K562 (cell line): Measurements from ENCODE around the gene GZMM. TPM values are rescaled to one million over a fixed set of nuclear protein-coding genes. Genes with fewer than 3 reads are reported as not detected.

Source experiments
- FOXM1 ChIP-seq, 2 experiments: fragments of 450-650 bp in 1 of 2; sonication (generic) in 1 of 2; formaldehyde crosslinking in 1 of 2; IDR thresholded peaks; 2 replicates each; pipeline versions ENCODE4 v1.6.1 to v1.9.0; 2017 to 2022; ENCODE audit warnings: low read depth in 2 of 2, mild to moderate bottlenecking in 2 of 2, missing genetic modification reagents in 1 of 2, moderate library complexity in 1 of 2
- HOMEZ ChIP-seq: fragments of 250-450 bp; sonication (Bioruptor Pico); IDR thresholded peaks from 2 replicates; pipeline ENCODE4 v1.4.0; 2020; ENCODE audit warnings: mild to moderate bottlenecking, moderate library complexity
- MAX ChIP-seq: sonication (generic); formaldehyde crosslinking; IDR thresholded peaks from 2 replicates; pipeline ENCODE4 v1.9.0; 2022; ENCODE audit warnings: mild to moderate bottlenecking, missing genetic modification reagents
- NFIC ChIP-seq: fragments of 450-650 bp; IDR thresholded peaks from 2 replicates; pipeline ENCODE4 v1.6.1; 2017; ENCODE audit warnings: mild to moderate bottlenecking, inconsistent platforms
- NR4A1 ChIP-seq, 2 experiments: fragments of 250-450 bp in 1 of 2; fragments of 450-650 bp in 1 of 2; sonication (Bioruptor Pico) in 1 of 2; IDR thresholded peaks; 2 replicates each; pipeline versions ENCODE4 v1.4.0 to v1.6.1; 2016 to 2020; ENCODE audit warnings: mild to moderate bottlenecking in 2 of 2, missing compliant biosample characterization in 1 of 2, missing genetic modification characterization in 1 of 2, moderate library complexity in 1 of 2
- POU5F1 ChIP-seq: fragments of 150-350 bp; IDR thresholded peaks from 2 replicates; pipeline ENCODE4 v1.6.1; 2014; ENCODE audit warnings: borderline replicate concordance, low read length, low read depth, mild to moderate bottlenecking; ENCODE audit not compliant: partially characterized antibody
- PTTG1 ChIP-seq: fragments of 450-650 bp; IDR thresholded peaks from 2 replicates; pipeline ENCODE4 v1.6.1; 2016; ENCODE audit warnings: low read depth, mild to moderate bottlenecking, missing genetic modification characterization, missing compliant biosample characterization
- SIN3A ChIP-seq, 2 experiments: fragments of 150-350 bp in 1 of 2; IDR thresholded peaks; 2 replicates each; pipeline ENCODE4 v1.6.1; 2011 to 2016; ENCODE audit warnings: borderline replicate concordance in 2 of 2, low read depth in 2 of 2, low read length in 2 of 2, mild to moderate bottlenecking in 2 of 2, moderate library complexity in 2 of 2; ENCODE audit not compliant: control insufficient read depth in 1 of 2
- SRSF7 ChIP-seq: fragments of 200-400 bp; formaldehyde crosslinking; optimal IDR thresholded peaks from 2 replicates; pipeline ENCODE3; 2017; ENCODE audit warnings: mild to moderate bottlenecking, low read depth, low read length
- ZBTB7A ChIP-seq: IDR thresholded peaks from 2 replicates; pipeline ENCODE4 v1.6.1; 2011; ENCODE audit warnings: low read depth, mild to moderate bottlenecking, low read length, moderate library complexity, borderline replicate concordance; ENCODE audit not compliant: control insufficient read depth
- ZNF197 ChIP-seq: fragments of 200-800 bp; sonication (Bioruptor generic); IDR thresholded peaks from 2 replicates; pipeline ENCODE4 v1.6.1; 2016; ENCODE audit warnings: low read depth, missing genetic modification characterization, missing compliant biosample characterization
- polyA plus RNA-seq, 8 experiments: library from polyadenylated mRNA; depleted of rRNA in 4 of 8; stranded (reverse) in 5 of 8; unstranded in 3 of 8; fragments of >200 nt; fragmentation: Nextera tagmentation in 2 of 8; fragmentation: Illumina TruSeq in 1 of 8; extraction: Ambion mirVana in 2 of 8; extraction: Trizol in 1 of 8; gene quantifications; 2 replicates each; pipeline versions ENCODE4 v1.2.1 to v1.2.3, GENCODE V29; 2011 to 2014; ENCODE audit warnings: inconsistent platforms in 1 of 8, missing spikeins in 1 of 8
- total RNA-seq, 7 experiments: library from RNA; depleted of rRNA in 6 of 7; stranded (reverse); fragments of >200 nt in 6 of 7; fragmentation: Illumina TruSeq in 2 of 7; extraction: Trizol in 2 of 7; gene quantifications; 2 replicates each; pipeline versions ENCODE4 v1.2.1 to v1.2.3, GENCODE V29; 2011 to 2021; ENCODE audit warnings: low replicate concordance in 1 of 7
- TF ChIP-seq, protein P1 (sequence below): sonication (generic); formaldehyde crosslinking; IDR thresholded peaks from 2 replicates; pipeline ENCODE4 v1.8.0; 2022; ENCODE audit warnings: mild to moderate bottlenecking, missing genetic modification reagents
- TF ChIP-seq, protein P2 (sequence below): sonication (generic); formaldehyde crosslinking; IDR thresholded peaks from 2 replicates; pipeline ENCODE4 v1.8.0; 2023; ENCODE audit warnings: mild to moderate bottlenecking, missing genetic modification reagents

GZMM gene
- total and polyA plus RNA-seq, 9 of the 15 experiments (the other 6 are each of a cell fraction or from before 2014, with no cell fraction given) = 0.08 to 2.6 (median 0.70) TPM; not detected in 2

DNA sequence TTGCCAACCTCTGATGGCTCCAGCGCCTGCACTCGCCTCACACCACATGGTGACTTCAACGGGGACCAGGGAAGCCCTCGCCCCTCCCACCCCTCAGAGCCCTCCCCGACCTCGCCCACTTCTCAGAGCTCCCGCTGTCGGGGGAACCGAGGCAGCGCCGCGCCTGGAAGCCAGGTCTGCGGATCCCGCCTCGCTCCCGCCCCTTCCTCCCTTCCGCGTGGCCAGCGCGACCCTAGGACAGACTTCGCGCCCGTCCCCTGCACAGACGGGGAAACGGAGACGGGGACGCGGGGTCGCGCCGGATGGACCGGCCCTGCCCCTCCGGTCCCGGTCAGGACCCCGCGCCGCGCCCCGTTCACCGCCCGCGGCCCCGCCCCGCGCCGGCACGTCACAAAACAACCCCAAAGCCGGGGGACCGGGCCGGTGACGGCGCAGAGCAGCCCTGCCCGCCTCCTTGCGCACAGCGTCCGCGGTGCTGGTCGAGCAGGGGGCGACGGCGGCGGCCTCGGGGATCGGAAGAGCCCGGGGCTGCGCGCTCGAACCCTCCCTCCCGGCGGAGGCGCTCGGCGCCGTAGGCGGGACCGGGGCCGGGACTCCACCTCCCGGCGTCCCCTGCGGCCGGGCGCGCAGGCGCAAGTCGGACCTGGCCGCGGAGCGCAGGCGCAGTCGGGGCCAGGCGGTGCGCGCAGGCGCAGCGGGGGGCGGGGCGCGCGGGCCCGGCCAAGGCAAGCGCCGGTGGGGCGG is 12.7 kb upstream of the GZMM start (continued):
- TF ChIP-seq ZBTB7A (peak; percentile 83), POU5F1 (peak; percentile 65), SRSF7 (no peak), MAX (CRISPR knock-in tag) (peak; percentile 57; the same call in 1 of the 2 replicates), FOXM1 (IDR thresholded peaks at IDR 0.05; ENCODE audit: low read depth) (no peak), FOXM1 (CRISPR knock-in tag; IDR thresholded peaks at IDR 0.05; ENCODE audit: low read depth) (no peak), NR4A1 (CRISPR knock-in tag; IDR thresholded peaks at IDR 0.05) (peak; percentile 11; the same call in 1 of the 2 replicates), NR4A1 (tag; IDR thresholded peaks at IDR 0.05) (no peak), SIN3A (IDR thresholded peaks at IDR 0.05; ENCODE audit: borderline replicate concordance in 2 of 2, control insufficient read depth in 1 of 2, low read depth in 2 of 2, low read length in 2 of 2) (peak; percentile 53 to 72; a peak in 1 of 4 replicates), NFIC (peak; percentile 40; the same call in 1 of the 2 replicates), PTTG1 (tag) (no peak), HOMEZ (peak; percentile 19; the same call in 1 of the 2 replicates), ZNF197 (CRISPR knock-in tag) (0 out of 2 replicates have a peak, but pooled peaks have one; percentile 39)
- TF ChIP-seq, protein P1, sequence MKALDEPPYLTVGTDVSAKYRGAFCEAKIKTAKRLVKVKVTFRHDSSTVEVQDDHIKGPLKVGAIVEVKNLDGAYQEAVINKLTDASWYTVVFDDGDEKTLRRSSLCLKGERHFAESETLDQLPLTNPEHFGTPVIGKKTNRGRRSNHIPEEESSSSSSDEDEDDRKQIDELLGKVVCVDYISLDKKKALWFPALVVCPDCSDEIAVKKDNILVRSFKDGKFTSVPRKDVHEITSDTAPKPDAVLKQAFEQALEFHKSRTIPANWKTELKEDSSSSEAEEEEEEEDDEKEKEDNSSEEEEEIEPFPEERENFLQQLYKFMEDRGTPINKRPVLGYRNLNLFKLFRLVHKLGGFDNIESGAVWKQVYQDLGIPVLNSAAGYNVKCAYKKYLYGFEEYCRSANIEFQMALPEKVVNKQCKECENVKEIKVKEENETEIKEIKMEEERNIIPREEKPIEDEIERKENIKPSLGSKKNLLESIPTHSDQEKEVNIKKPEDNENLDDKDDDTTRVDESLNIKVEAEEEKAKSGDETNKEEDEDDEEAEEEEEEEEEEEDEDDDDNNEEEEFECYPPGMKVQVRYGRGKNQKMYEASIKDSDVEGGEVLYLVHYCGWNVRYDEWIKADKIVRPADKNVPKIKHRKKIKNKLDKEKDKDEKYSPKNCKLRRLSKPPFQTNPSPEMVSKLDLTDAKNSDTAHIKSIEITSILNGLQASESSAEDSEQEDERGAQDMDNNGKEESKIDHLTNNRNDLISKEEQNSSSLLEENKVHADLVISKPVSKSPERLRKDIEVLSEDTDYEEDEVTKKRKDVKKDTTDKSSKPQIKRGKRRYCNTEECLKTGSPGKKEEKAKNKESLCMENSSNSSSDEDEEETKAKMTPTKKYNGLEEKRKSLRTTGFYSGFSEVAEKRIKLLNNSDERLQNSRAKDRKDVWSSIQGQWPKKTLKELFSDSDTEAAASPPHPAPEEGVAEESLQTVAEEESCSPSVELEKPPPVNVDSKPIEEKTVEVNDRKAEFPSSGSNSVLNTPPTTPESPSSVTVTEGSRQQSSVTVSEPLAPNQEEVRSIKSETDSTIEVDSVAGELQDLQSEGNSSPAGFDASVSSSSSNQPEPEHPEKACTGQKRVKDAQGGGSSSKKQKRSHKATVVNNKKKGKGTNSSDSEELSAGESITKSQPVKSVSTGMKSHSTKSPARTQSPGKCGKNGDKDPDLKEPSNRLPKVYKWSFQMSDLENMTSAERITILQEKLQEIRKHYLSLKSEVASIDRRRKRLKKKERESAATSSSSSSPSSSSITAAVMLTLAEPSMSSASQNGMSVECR (CRISPR knock-in tag) = peak; percentile 78
- TF ChIP-seq, protein P2, sequence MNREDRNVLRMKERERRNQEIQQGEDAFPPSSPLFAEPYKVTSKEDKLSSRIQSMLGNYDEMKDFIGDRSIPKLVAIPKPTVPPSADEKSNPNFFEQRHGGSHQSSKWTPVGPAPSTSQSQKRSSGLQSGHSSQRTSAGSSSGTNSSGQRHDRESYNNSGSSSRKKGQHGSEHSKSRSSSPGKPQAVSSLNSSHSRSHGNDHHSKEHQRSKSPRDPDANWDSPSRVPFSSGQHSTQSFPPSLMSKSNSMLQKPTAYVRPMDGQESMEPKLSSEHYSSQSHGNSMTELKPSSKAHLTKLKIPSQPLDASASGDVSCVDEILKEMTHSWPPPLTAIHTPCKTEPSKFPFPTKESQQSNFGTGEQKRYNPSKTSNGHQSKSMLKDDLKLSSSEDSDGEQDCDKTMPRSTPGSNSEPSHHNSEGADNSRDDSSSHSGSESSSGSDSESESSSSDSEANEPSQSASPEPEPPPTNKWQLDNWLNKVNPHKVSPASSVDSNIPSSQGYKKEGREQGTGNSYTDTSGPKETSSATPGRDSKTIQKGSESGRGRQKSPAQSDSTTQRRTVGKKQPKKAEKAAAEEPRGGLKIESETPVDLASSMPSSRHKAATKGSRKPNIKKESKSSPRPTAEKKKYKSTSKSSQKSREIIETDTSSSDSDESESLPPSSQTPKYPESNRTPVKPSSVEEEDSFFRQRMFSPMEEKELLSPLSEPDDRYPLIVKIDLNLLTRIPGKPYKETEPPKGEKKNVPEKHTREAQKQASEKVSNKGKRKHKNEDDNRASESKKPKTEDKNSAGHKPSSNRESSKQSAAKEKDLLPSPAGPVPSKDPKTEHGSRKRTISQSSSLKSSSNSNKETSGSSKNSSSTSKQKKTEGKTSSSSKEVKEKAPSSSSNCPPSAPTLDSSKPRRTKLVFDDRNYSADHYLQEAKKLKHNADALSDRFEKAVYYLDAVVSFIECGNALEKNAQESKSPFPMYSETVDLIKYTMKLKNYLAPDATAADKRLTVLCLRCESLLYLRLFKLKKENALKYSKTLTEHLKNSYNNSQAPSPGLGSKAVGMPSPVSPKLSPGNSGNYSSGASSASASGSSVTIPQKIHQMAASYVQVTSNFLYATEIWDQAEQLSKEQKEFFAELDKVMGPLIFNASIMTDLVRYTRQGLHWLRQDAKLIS (CRISPR knock-in tag) = 0 out of 2 replicates have a peak, but pooled peaks have one; percentile 77
